NB4 (cell line): ENCODE measurements around the gene SLC27A6.
"Not testable (repeated sequence)": the region's sequence is repeated elsewhere in the genome, so short reads cannot be mapped to it uniquely, and the experiment has no call there.

Experiments
- DNase-seq: peaks from one replicate; pipeline ENCODE4 v3.0.0; 2010; ENCODE audit warnings: low read depth
- H3K4me3 ChIP-seq: one replicate; pipeline ENCODE4 v1.5.1; 2011; ENCODE audit warnings: mild to moderate bottlenecking, low read depth, low read length, moderate library complexity
- CTCF ChIP-seq: IDR thresholded peaks from one replicate; pipeline ENCODE4 v1.5.1; 2012; ENCODE audit warnings: low read depth, low read length
- MAX ChIP-seq: IDR thresholded peaks from 2 replicates; pipeline ENCODE4 v1.6.1; 2011; ENCODE audit warnings: low read depth, low read length
- MYC ChIP-seq: IDR thresholded peaks from 2 replicates; pipeline ENCODE4 v1.6.1; 2011; ENCODE audit warnings: low read depth, low read length
- POLR2A ChIP-seq: IDR thresholded peaks from 2 replicates; pipeline ENCODE4 v1.6.1; 2011; ENCODE audit warnings: mild to moderate bottlenecking; ENCODE audit not compliant: insufficient read length; ENCODE audit errors: extremely low read depth

Gene SLC27A6

GRCh38 chr5:129019401-129019908 is 54.2 kb downstream of the SLC27A6 start:
- no peak for DNase-seq
- H3K4me3 ChIP-seq: no peak overlapping the region
- no peak for TF ChIP-seq MYC
- no peak for TF ChIP-seq POLR2A

- TF ChIP-seq POLR2A: no peak
- TF ChIP-seq CTCF: no peak
- TF ChIP-seq MYC: no peak
- TF ChIP-seq MAX: no peak
- H3K4me3 ChIP-seq: no peak overlapping the region
Measured at GRCh38 chr5:129020683-129021082, 55.4 kb downstream of the SLC27A6 start.

GRCh38 chr5:129021744-129022143 is 56.5 kb downstream of the SLC27A6 start:
- DNase-seq: no peak
- H3K4me3 ChIP-seq: no peak overlapping the region
- TF ChIP-seq POLR2A (no peak), CTCF (no peak), MYC (no peak), MAX (no peak)

More at GRCh38 chr5:129020683-129021082, 55.4 kb downstream of the SLC27A6 start:
- DNase-seq: no peak

GRCh38 chr5:129022599-129022998 is 57.3 kb downstream of the SLC27A6 start:
- TF ChIP-seq POLR2A: no peak
- no peak for TF ChIP-seq CTCF
- no peak for TF ChIP-seq MYC
- TF ChIP-seq MAX: no peak
- no peak overlapping the region for H3K4me3 ChIP-seq
- DNase-seq: no peak

GRCh38 chr5:129027260-129027659 is 62.0 kb downstream of the SLC27A6 start:
- H3K4me3 ChIP-seq: no peak overlapping the region
- no peak for DNase-seq
- TF ChIP-seq POLR2A: no peak
- TF ChIP-seq MYC: no peak
- TF ChIP-seq CTCF: no peak
- no peak for TF ChIP-seq MAX

GRCh38 chr5:129031886-129032683 is 66.8 kb downstream of the SLC27A6 start:
- TF ChIP-seq POLR2A (no peak), MAX (no peak), MYC (no peak), CTCF (no peak)
- no peak overlapping the region for H3K4me3 ChIP-seq
- DNase-seq: no peak

GRCh38 chr5:129036257-129036656 is 71.0 kb downstream of the SLC27A6 start:
- not testable (repeated sequence) for H3K4me3 ChIP-seq, DNase-seq
